Left kidney (tissue), 2 donors: ENCODE measurements around the gene IRF6. TPM values are rescaled to one million over a fixed set of nuclear protein-coding genes. Genes with fewer than 3 reads are reported as not detected.
A peak's percentile ranks its signal among the peaks of the same experiment; 100 is the strongest.
"Not testable (repeated sequence)": the region's sequence is repeated elsewhere in the genome, so short reads cannot be mapped to it uniquely, and the experiment has no call there.

ENCODE experiments used
- DNase-seq: peaks from one replicate; pipeline ENCODE4 v3.0.0-alpha.2; 2013
- polyA plus RNA-seq: library from polyadenylated mRNA; unstranded; fragments of 120-200 nt; gene quantifications from one replicate; pipeline ENCODE4 v1.2.1, GENCODE V29; 2013; ENCODE audit not compliant: insufficient read length

The IRF6 gene
- polyA plus RNA-seq, 1 donor, result 18.6 TPM

DNA sequence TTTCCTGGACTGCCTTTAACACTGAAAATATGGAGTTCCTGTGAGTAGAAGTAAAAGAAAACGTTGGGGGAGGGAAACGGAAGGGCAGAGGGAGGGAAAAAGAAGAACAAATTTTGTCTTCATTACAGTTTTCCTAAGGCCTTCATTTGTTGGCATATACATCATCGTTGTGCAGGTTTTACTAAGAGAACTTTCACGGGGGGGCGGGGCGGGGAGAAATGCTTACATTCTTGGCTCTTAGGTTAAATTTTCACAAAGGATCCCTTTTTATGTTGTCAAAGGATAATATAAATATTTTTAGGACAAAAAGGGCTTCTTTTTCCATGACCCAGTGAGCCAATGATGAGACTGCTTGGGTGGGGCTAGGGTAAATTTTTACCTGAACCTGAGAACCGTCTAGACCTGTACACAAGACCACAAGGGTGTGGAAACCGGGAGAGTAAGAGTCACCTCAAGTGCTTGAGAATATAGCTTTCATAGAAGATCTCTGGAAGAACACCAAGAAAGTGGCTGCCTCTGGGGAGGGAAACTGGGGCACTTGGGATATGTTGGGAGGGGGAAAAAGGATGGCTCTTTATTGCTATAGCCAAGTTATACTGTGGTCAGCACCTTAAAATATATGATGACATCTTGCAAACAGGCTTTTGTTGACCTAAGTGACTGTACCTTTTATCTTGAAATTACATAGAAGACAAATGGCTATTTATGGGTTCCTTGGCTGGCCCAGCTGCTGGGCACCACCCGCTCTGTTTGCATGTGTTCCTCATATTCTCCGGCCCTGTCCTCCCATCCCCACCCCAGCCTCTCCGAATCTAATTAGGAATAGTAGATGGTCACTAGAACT, 19.9 kb upstream of the IRF6 start:
- DNase-seq, result no peak

DNA sequence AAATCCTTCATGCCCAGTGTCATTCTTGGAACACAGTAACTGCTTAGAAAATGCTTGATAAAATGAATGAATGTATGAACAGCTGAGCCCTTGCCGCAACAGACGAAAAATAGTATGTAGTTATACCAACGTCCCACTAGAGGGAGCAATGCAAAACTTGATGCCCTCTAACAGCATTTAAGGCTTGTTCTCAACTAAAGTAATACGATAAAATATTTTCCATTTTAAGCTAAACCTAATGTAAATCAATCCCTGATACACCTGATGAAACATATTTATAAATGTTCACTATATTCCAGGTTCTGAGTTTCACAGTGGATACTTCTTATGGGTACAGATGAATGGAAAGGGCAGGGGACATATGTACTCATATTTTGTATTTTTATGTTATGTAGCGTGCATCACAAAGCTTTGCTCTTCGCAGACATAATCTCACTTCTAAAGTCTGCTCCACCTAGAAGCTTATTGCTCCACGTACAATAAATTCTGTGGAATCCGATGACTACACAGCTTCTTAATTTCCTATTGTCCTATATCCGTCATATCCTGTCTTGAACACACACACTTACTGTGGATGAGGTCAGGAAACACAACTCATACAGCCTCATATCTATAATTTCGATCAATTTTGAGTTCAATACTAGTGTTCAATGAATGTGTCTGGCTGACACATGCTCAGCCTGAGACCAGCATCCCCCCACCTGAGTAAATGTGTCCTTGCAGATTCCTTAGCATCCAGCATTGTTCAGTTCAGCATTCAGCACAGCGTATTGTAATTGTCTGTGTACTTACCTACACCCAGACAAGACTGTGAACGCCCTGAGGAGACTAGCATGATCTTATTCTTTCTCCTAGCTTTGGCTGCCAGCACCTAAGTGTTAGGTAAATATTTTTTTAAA, 17.4 kb upstream of the IRF6 start:
- DNase-seq, result peak; percentile 32

DNA sequence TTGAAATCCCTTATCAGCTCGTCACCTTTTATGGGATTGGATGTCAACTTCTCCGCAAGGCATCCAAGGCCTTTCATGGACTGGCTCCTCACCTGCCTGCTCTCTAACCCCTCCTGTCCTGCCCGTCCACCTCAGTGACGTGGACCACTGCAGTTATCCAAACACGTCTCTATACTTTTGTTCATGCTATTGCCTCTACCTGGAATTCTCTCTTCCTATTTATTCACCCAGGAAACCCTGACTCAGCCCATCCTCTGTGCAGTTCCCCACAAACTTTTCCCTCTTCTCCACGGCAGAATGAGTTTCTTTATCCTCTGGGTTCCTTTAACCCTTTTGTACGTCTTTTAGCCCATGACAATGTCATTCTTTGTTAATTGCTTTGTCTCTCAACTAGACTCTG, 16.8 kb upstream of the IRF6 start:
- no peak for DNase-seq

DNA sequence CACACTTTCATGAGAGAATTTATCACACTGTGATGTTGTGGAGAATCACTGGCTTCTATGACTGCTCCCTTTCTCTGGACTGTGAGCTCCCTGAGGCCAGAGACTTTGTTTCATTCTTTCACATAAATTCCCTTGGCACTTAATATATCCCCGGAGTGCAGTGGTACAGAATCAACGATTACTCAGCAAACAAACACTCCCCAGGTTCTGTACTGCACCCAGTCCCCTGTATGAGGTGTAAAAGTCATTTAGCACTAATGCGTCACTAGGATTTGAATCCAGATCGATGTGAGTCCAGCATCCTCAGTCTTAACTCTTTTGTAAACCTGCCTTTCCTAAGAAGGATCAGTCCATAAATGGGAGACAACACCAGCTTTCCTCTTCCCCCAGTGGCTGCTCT, 15.0 kb upstream of the IRF6 start:
- no peak for DNase-seq

DNA sequence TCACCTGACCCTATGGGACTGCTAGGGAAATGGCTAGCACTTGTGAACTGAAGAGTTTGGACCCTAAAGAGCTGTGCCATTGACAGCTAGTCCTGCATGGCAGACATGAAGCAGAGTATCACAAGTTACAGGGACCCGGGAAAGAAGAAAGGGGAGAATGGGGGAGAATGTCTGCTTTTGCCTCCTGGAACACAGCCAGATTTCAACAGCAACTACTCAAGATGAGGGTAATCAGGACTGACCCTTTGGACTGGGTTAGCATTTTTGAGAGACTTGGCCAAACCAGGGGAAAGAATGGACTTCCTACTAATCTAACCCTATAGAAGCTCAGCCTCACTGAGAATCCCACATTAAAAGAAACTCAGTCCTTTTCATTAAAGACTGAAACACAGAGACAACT, 13.1 kb upstream of the IRF6 start:
- no peak for DNase-seq

DNA sequence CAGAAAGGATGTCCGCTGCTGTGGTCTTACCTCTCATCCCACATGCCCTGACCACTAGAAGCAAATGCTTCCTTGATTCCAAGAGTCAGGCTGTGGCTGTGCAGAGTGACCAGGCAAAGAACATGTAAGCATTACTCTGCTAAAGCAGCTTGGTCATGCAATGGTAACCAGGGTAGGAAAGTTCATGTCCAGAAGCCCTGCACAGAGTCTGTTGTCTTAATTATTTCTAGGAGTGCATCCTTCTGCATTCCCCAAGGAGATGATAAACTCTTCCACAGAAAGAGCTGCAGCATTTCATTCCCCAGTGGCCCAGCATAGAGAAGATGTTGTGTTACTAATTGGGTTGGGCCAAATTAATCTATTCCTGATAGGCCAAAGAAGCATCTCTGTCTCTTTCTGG, 11.7 kb upstream of the IRF6 start:
- DNase-seq, result no peak

DNA sequence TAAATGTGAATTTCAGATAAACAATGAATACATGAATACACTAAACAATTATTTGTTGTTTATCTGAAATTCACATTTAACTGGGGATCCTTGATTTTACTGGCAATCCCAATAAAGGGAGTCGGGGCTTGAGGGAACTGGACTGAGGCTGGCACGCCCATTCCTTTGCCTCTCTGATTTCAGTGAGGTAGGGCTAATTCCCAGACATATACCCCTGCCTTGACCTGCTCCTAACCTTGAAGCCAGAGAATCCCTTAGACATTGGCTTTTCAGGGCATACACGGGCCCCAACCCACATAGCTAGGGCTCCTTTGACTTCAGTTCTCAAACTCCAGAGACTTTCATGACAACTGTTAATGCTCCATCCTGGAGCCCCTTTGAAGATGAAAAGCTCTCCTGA, 11.0 kb upstream of the IRF6 start:
- no peak for DNase-seq

DNA sequence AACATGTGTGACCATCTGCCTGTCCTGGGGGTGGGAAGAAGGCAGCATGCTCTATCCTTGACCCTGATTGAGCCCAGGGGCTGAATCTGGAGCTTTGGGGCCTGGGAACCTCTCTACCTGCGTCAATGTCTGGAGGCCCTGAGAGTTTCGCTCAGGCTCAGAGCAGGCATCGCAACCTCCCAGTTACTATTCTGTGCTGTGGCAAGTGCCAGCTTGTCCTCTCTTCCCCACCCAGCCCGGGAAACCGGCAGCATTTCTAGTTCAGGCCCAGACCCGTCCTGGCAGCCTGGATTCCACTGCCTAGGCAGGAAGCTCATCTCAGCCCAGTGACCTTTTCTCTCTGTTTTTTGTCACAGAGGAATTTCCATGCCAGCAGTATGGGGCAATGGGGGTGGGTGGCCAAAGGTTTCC, 10.0 kb upstream of the IRF6 start:
- no peak for DNase-seq

DNA sequence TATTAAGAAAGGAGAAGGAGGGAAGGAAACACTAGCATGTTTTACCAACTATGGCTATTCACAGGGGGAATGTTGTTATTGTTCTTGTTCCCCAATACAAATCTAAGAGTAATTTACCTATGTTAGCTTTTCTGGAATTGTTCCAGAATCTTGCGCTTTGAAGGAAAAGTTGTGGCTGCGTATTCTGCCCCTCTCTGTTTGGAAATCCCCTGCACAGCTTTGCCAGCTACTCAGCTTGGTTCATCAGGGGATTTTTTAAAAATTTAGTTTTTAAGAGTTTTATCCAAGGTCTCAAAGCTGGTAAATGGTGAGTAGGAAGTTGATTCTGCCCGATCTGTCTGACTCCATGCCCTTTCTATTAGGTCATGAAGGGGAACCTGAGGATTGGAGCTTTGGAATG, 9.5 kb upstream of the IRF6 start:
- no peak for DNase-seq

DNA sequence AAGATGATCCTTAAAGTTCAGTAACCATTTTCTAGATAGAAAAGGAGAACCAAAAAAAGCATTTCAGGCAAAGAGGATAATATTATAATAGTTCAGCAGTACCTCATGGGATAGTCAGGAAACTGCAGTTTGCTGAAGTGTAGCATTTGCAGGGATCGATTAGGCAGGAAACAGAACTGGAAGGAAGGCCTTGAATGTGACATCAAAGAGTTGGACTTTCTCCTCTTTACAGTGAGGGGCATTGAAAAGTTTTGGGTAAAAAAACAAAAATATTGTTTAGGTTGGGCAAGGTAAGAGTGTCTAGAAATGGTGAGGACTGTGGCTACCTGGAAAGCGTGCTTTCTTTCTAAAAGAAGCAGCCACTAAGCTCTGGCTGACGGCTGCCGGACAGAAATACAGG, 8.0 kb upstream of the IRF6 start:
- DNase-seq, result no peak

DNA sequence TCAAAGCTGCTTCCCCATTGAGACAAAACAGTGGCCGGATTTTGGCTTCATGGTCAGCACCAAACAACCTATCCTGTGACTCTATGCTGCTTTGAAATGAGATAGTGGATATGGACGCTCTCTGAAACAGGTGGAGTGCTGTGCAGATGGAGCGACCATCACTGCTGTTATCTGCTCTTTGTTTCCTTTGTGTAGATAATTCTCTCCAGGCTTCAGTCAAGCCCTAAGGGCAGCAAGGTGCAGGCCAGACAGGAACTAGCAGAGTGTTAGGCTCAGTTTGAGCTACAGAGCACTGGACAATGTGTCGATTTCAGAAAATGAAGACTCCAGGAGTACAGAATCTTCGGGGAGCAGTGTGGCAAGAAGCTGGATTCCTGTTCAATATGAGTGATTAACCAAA, 4.8 kb upstream of the IRF6 start:
- no peak for DNase-seq

DNA sequence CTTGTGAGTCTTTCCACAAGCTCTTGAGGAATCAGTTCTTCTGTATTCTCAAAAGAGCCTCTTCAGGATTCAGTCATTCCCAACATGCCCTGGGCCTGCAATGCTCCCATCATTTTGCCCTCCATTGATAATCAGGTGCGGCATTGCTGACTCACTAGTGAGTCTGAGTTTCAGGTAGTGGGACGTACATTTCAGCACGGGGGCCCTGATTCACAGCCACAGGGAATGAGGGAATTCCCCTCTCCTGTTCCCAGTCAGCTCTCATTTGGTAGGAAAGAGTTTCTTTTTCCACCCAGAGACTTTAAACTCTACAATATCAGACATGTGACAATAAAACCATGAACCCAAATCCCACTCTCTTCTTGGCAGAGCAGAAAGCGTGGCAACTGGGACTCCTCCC, 3.7 kb upstream of the IRF6 start:
- no peak for DNase-seq

DNA sequence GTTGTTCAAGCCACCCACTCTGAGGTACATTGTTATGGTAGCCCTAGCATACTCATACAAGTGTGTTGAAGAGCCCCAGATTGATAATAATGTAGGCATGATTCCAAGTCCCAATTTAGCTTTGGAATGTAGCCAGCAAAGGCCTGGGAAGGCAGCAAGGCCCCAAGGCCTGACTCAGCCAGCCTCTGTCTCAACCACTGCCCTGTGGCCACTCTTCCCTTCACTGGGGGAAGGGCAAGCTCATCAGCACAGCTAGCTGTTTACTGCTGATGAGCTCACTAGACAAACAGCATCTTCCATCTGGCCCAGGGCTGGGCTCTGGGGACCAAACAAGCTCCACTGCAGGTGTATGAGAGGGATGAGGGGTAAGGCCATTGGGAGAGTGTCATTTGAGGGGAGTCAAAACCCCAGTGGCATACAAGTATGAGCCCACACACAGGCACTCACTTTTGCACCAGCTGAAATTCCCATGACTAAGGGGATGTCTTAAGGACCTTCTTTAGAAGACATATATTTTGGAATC, 2.2 kb upstream of the IRF6 start:
- DNase-seq, result no peak

DNA sequence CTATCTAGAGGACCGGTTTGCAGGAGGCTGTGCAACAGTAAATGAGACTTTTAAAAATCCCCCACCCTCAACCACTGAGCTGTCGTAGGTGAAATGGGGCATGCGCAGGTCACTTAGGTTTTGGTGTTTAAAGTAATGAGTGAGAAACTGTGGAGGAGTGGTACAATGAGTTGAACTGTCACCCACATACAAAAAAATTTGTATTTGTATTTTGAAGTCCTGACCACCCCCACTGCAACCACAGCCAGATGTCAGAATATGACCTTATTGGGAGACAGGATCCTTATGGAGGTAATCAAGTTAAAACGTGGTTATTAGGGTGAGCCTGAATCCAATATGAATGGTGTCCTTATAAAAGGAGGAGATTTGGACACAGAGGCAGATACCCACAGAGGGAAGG, 1.6 kb upstream of the IRF6 start:
- no peak for DNase-seq

DNA sequence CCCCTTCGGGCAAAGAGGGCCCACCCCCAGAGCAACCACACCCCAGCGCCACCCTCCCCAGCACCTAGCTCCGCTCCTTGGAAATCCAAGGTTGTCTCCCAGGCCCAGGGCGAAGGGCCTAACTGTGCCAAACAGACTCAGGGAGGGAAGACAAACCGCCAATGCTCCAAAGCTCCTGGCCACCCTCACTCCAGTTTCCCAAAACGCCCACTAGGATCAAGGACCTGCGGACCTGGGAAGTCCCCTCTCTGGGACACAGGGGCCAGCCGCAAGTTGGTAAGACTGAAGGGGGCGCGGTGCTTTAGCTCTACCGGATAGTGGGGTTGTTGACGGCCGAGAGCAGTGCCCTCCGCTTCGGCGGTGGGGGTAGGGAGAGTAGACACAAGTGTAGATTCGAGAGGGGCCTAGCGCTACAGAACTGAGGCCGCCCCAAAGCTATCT, 581 bp downstream of the IRF6 start:
- no peak for DNase-seq

DNA sequence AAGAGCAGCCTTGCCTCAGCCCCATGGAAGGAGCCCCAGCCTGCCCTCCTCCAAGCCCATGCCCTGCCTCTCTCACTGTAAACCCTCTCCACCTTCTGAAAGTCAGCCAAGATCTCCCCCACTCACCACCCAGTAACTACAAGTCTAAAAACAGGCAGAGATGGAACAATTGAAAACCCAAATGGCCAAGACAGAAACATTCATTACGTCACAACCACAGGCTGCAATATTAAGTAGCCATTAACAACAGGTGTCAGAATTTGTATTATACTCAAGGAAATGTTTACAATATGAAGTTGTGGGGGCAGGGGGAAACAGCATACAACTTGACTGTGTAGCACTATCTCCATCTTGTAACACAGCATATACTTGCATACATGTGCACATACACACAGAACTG, 2.4 kb downstream of the IRF6 start:
- DNase-seq, result no peak

DNA sequence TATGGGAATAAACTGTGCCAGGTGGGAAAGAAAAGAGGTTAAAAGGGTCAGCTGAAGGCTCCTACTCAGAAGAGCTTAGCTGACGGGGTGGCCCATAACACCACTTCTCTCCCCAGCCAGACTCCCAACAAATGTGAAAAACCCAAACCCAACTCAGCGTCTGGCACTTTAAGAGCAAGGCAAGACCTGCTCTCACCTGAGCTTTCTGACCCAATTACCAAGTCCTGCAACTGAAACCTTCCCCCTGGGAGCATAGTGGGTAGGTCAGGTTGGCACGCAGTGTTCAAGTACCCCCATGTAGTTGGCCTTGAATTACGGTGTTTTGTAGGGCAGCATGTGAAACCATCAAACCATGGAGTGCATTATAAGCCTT, 3.2 kb downstream of the IRF6 start:
- DNase-seq, result no peak

DNA sequence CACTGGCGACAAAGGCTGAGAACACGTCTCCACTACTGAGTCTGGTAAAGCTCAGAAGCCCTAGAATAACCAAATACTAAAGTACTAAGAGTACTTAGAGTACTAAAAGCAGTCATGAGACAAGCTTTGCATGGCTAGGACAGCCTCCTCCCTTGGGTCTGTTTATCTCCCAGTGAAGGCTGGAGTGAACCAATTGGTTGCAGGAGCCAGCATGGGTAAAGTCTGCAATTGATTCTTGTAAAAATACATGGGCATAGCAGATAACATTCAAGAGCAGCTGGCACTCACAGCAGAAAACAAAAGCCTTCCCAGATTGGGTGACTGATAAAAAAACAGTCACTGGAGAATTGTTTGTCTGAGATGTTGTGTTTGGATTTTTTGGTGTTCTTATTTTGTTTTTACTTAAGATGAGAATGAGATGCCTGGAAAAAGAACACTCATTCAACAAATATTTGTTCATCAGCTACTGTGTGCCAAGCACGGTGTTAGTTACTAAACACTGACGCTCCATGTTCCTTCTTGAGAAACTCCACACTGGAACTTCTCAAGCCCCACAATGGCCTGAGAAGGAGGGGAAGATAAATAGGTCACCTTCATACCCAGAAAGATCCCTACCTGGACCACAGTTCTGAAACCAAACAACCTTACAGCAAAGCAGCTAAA, 3.7 kb downstream of the IRF6 start:
- no peak for DNase-seq

DNA sequence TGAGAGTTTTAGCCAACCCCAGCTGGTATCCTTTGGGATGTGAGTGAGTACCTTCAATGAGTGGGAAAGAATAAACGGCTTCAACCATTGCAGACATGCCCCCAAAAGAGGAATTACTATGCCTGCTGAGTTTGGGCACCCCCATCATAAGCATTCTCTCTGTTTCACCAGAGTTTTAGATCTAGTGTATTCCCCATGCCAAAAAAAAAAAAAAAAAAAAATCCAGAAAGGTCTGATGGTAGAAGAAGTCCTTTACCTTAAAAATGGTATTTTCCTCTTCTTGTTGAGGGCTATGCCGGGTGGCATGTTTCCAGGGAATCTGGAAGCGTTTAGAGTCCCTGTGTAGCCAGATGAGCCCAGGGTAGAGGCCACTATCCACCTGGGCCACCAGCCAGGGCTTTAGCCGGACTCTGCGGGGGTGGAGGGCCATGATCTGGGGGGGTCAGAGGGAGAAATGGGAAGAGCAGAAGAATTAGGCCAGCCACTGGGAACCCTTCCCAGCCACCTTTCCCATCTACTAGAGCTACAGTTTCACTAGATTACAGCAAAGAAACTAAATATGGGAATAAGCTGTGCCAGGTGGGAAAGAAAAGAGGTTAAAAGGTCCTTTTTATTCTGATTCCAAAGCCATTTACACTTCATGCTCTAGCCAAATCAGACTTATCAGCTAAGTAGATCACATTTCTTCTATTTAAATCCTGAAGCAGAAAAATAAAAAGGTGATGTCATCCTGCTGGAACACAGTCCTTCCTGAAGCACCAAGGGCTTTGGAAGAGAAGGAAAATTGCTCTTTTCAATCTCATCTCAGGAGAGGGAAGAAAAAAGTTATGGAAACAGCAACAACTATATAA, 4.7 kb downstream of the IRF6 start:
- DNase-seq, result no peak

DNA sequence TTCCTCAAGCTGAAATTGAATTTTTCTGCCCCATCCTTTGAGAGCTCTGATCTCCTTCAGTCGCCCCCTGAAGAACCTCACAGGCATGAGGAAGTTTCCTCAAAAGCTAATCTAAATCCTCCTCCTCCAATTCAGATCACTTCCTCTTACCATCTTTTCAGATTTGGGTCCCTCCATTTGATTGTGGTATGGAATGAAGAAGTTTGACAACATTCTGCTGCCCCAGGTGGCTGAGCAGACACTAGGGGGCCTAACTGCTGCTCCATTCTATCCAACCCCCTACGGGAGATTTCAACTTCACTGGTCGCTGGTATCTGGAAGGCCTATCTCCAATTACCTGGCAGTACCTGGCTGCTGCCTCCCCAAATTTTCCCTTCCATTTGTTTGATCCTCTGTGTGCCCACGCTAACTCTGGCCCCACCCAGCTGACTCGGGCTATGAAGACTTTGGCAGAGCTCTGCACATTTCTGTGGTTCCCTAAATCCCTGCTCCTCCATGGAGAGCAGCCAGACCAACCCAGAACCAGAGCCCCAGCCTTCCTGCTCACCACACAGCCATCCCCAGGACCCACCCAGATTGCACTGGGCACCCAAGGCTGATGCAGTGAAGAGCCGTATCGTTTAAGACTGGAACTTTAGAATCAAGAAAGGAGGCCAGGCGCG, 7.8 kb downstream of the IRF6 start:
- DNase-seq, result no peak

DNA sequence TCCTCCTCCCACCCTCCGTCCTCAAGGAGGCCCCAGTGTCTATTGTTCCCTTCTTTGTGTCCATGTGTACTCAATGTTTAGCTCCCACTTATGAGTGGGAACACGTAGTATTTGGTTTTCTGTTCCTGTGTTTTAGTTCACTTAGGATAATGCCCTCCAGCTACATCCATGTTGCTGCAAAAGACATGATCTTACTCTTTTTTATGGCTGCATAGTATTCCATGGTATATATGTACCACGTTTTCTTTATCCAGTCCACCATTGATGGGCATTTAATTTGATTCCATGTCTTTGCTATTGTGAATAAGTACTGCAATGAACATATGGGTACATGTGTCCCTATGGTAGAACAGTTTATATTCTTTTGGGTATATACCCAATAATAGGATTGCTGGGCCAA, 12.2 kb downstream of the IRF6 start:
- DNase-seq, result not testable (repeated sequence)
